PC-9 (cell line): Measurements from ENCODE around the gene TDRD9. TPM values are rescaled to one million over a fixed set of nuclear protein-coding genes. Genes with fewer than 3 reads are reported as not detected.

ENCODE experiments used
- BruUV-seq: library from RNA; stranded (reverse); fragments of 400-500 nt; replicated peaks from 2 replicates; lab custom pipeline; 2021; lab: Mats Ljungman, UMichigan
- CTCF ChIA-PET: fragments of 300-600 bp; sonication (Branson Sonifier 250); formaldehyde crosslinking; loops from one replicate; lab custom pipeline; 2022; ENCODE audit warnings: antibody characterized with exemption; lab: Charles Lee
- POLR2A ChIA-PET: fragments of 300-600 bp; sonication (Branson Sonifier 250); formaldehyde crosslinking; loops from one replicate; lab custom pipeline; 2022; ENCODE audit warnings: antibody characterized with exemption; ENCODE audit not compliant: unreplicated experiment; lab: Charles Lee
- DNase-seq, 2 experiments: peaks; one replicate each; pipeline versions ENCODE4 v3.0.0 to v3.0.0-alpha.2; 2015 to 2022; ENCODE audit warnings: mixed read lengths in 1 of 2
- H2AFZ ChIP-seq: fragments of 200-600 bp; sonication (generic); 2 replicates; pipeline ENCODE4 v1.8.1; 2017; ENCODE audit warnings: antibody characterized with exemption
- H3F3A ChIP-seq: fragments of 200-600 bp; sonication (generic); 2 replicates; pipeline ENCODE4 v1.8.1; 2017; ENCODE audit warnings: antibody characterized with exemption, mild to moderate bottlenecking, low read depth; ENCODE audit not compliant: insufficient read depth
- H3K27ac ChIP-seq: fragments of 200-600 bp; sonication (generic); 2 replicates; pipeline ENCODE4 v1.6.1; 2016; ENCODE audit warnings: mixed run types
- H3K27me3 ChIP-seq: fragments of 200-600 bp; sonication (generic); 2 replicates; pipeline ENCODE4 v1.6.1; 2016; ENCODE audit warnings: low read depth, mixed run types; ENCODE audit not compliant: insufficient read depth
- H3K36me3 ChIP-seq: fragments of 200-600 bp; sonication (generic); 2 replicates; pipeline ENCODE4 v1.6.1; 2016; ENCODE audit warnings: low read depth, mixed run types
- H3K4me1 ChIP-seq: fragments of 200-600 bp; sonication (generic); replicated peaks from 2 replicates; pipeline ENCODE4 v1.6.1; 2016; ENCODE audit warnings: mixed run types; ENCODE audit not compliant: insufficient read depth
- H3K4me2 ChIP-seq: fragments of 200-600 bp; sonication (generic); 2 replicates; pipeline ENCODE4 v1.6.1; 2017; ENCODE audit warnings: mixed run types
- H3K4me3 ChIP-seq: fragments of 200-600 bp; sonication (generic); 2 replicates; pipeline ENCODE4 v1.6.1; 2016; ENCODE audit warnings: mixed run types
- H3K79me2 ChIP-seq: fragments of 200-600 bp; sonication (generic); 2 replicates; pipeline ENCODE4 v1.6.1; 2017; ENCODE audit warnings: low read depth, mixed run types
- H3K9me2 ChIP-seq: fragments of 200-600 bp; sonication (generic); 2 replicates; pipeline ENCODE4 v1.8.1; 2017; ENCODE audit warnings: mild to moderate bottlenecking; ENCODE audit not compliant: insufficient read depth
- H3K9me3 ChIP-seq: fragments of 200-600 bp; sonication (generic); 2 replicates; pipeline ENCODE4 v1.8.1; 2016; ENCODE audit warnings: low read depth; ENCODE audit not compliant: insufficient read depth
- H4K20me1 ChIP-seq: fragments of 200-600 bp; sonication (generic); 2 replicates; pipeline ENCODE4 v1.8.1; 2017; ENCODE audit not compliant: insufficient read depth
- CTCF ChIP-seq: fragments of 200-600 bp; sonication (generic); conservative IDR thresholded peaks from 2 replicates; pipeline ENCODE4 v1.6.1; 2017; ENCODE audit warnings: mixed run types, antibody characterized with exemption, mild to moderate bottlenecking, moderate library complexity
- EZH2 ChIP-seq: fragments of 200-600 bp; sonication (generic); IDR thresholded peaks from 2 replicates; pipeline ENCODE4 v1.8.0; 2017; ENCODE audit warnings: antibody characterized with exemption, low read depth
- intact Hi-C: fragments of 100-400 bp; cut with micrococcal nuclease; formaldehyde crosslinking; loops from one replicate; pipeline ENCODE4 v1.10.0; 2022; ENCODE audit not compliant: unreplicated experiment
- total RNA-seq: library from RNA; stranded (reverse); gene quantifications from 2 replicates; pipeline ENCODE4 v1.2.3, GENCODE V29; 2021

TDRD9 gene
- total RNA-seq, 1 experiment from 2014 or later: 0.15 TPM

GRCh38 chr14:104039214-104039613 lies 111.0 kb downstream of the TDRD9 start:
- POLR2A ChIA-PET: no interaction called here
- CTCF ChIA-PET: no interaction called here

GRCh38 chr14:104040539-104040938 lies 112.3 kb downstream of the TDRD9 start:
- no peak for DNase-seq

More at GRCh38 chr14:104039214-104039613, 111.0 kb downstream of the TDRD9 start:
- H3F3A ChIP-seq: no peaks in the 10 kb centered on the region; the same call in 1 of the 2 replicates
- H3K27ac ChIP-seq: no peak overlapping the region
- no peaks in the 10 kb centered on the region for H3K36me3 ChIP-seq
- BruUV-seq: no TSS peak
- intact Hi-C loops: no loop called here
- H3K27me3 ChIP-seq: peaks cover 27% of the 10 kb centered on the region
- H3K9me3 ChIP-seq: no peaks in the 10 kb centered on the region; the same call in 1 of the 2 replicates
- H2AFZ ChIP-seq: no peak overlapping the region
- no peak for DNase-seq
- H3K4me1 ChIP-seq: no peaks in the 10 kb centered on the region
- no peak overlapping the region for H3K4me2 ChIP-seq
- no peak overlapping the region for H3K4me3 ChIP-seq
- no peak for TF ChIP-seq EZH2
- no peak for TF ChIP-seq CTCF
- no peaks in the 10 kb centered on the region for H3K9me2 ChIP-seq
- no peaks in the 10 kb centered on the region for H4K20me1 ChIP-seq
- H3K79me2 ChIP-seq: no peaks in the 10 kb centered on the region

GRCh38 chr14:104041430-104042104 lies 113.3 kb downstream of the TDRD9 start:
- no peaks in the 10 kb centered on the region; the same call in 1 of the 2 replicates for H3K9me3 ChIP-seq
- no peaks in the 10 kb centered on the region for H3K4me1 ChIP-seq
- BruUV-seq: no TSS peak
- CTCF ChIA-PET: no interaction called here
- H3K4me3 ChIP-seq: no peak overlapping the region
- no peak for DNase-seq
- no peaks in the 10 kb centered on the region for H3K36me3 ChIP-seq
- H4K20me1 ChIP-seq: no peaks in the 10 kb centered on the region
- TF ChIP-seq CTCF (no peak), EZH2 (no peak)
- H3K9me2 ChIP-seq: no peaks in the 10 kb centered on the region
- H3K27me3 ChIP-seq: peaks cover 17% of the 10 kb centered on the region
- H2AFZ ChIP-seq: no peak overlapping the region
- no peaks in the 10 kb centered on the region; the same call in 1 of the 2 replicates for H3F3A ChIP-seq
- no peaks in the 10 kb centered on the region for H3K79me2 ChIP-seq
- POLR2A ChIA-PET: no interaction called here
- H3K27ac ChIP-seq: no peak overlapping the region
- no peak overlapping the region for H3K4me2 ChIP-seq
- intact Hi-C loops: no loop called here

More at GRCh38 chr14:104040539-104040938, 112.3 kb downstream of the TDRD9 start:
- Histone ChIP-seq H3K79me2 (no peaks in the 10 kb centered on the region), H3K9me2 (no peaks in the 10 kb centered on the region), H3K36me3 (no peaks in the 10 kb centered on the region), H3K4me1 (no peaks in the 10 kb centered on the region), H4K20me1 (no peaks in the 10 kb centered on the region), H3K4me2 (no peak overlapping the region), H3K27ac (no peak overlapping the region), H3K4me3 (no peak overlapping the region), H3K27me3 (peaks cover 22% of the 10 kb centered on the region), H2AFZ (no peak overlapping the region), H3K9me3 (no peaks in the 10 kb centered on the region; the same call in 1 of the 2 replicates), H3F3A (no peaks in the 10 kb centered on the region; the same call in 1 of the 2 replicates)
- TF ChIP-seq CTCF (no peak), EZH2 (no peak)
- BruUV-seq: no TSS peak
- ChIA-PET POLR2A (no interaction called here), CTCF (no interaction called here)
- intact Hi-C loops: no loop called here
